ENCODE measurements around the gene TRIM6. TPM values are rescaled to one million over a fixed set of nuclear protein-coding genes. Genes with fewer than 3 reads are reported as not detected.
"Not testable (repeated sequence)": the region's sequence is repeated elsewhere in the genome, so short reads cannot be mapped to it uniquely, and the experiment has no call there.

TRIM6 gene
- total RNA-seq, 1 donor = 0.42 TPM

DNA sequence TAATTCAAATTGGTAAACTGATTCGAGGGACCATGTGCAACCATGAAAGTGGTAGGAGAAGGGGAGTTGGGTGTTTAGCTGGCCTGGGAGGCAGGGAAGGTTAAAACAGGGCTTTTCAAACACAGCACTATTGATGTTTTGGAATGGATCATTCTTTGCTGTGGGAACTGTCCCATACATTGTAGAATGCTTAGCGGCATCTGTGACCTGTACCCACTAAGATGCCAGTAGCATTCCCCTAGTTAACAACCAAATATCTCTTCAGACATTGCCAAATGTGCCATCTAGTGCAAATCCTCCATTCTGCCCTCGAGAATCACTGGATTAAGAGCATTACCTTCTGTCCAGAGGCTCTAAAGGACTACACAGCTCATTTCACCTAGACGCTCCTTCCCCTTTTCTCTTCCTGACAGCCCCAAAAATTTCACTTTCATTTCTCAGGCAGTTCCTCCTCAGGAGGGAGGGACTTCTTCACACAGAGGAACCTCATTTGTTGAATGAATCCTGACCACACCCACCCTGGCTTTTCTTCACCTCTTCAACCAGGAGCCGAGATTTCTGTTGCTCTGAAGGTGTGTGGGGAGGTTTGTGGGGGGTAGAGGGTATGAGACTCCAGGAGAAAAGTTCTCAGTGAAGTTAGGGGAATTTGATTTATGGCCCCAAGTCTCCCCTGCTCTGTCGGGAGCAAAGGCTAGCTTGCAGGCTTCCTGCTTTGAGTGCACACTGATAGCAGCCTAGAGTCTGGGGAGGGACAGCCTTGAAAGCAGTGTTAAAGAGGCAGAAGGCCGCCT lies 28.2 kb downstream of the TRIM6 start, which contains the start of gene TRIM34:
Gene TRIM34 (plus strand): TSS at position 513 of the 791 bp plus-strand sequence. CDS start 7,331 bp downstream, outside the sequence.
- no peaks in the 10 kb centered on the region for H3K9me3 ChIP-seq (ENCODE audit: low read depth, low read length)
- no peaks in the 10 kb centered on the region for H3K27me3 ChIP-seq (ENCODE audit: insufficient read depth, low read length)
- H3K4me1 ChIP-seq (ENCODE audit: insufficient read depth, low read length) = peaks cover 38% of the 10 kb centered on the region
- peak within 1 kb of the TSS; percentile 69 for H3K4me3 ChIP-seq (ENCODE audit: low read length)

DNA sequence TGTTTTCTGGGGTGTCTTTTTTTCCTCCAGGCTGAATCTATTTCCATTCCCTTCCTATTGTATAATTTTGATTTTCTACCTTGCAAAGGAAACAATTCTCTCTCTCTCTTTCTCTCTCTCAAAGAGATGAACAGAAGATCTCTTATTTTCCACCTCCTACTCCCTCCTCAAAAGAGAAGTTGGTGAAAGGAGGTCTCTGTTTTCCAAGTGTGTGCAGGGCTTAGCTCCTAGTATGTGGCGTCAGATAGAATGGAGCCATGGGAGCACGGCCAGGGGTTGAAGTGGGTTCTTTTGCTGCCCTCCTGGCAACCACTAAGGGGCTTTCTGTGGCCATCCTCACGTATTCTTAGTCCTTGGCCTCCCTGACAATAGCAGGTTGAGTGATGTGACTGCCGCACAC lies 28.8 kb downstream of the TRIM6 start:
- Histone ChIP-seq H3K4me3 (ENCODE audit: low read length) (peak overlapping the region; percentile 69), H3K9me3 (ENCODE audit: low read depth, low read length) (no peaks in the 10 kb centered on the region)

DNA sequence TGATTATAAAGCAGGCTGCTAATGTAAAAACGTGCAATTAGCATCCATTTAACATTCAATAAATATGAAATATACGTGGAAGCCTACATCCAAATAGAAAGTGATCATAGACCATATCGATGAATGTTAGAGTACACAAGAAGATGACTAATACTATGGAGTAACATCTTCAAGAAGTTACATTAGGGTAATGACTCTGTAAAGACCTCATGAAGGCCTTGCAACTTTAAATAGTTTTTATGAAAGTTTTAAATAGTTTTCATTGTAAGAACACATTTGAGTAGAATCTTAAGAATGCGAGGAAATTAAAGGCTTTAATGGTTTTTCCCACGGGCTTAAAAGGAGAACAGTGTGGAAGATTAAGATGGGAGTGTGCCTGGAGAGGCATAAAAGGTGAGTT lies 29.8 kb downstream of the TRIM6 start:
- no peak overlapping the region for H3K4me3 ChIP-seq (ENCODE audit: low read length)
- peaks cover 41% of the 10 kb centered on the region for H3K4me1 ChIP-seq (ENCODE audit: insufficient read depth, low read length)
- no peaks in the 10 kb centered on the region for H3K27me3 ChIP-seq (ENCODE audit: insufficient read depth, low read length)
- no peaks in the 10 kb centered on the region for H3K9me3 ChIP-seq (ENCODE audit: low read depth, low read length)

More for the DNA sequence above, 28.8 kb downstream of the TRIM6 start:
- no peaks in the 10 kb centered on the region for H3K27me3 ChIP-seq (ENCODE audit: insufficient read depth, low read length)
- peaks cover 38% of the 10 kb centered on the region for H3K4me1 ChIP-seq (ENCODE audit: insufficient read depth, low read length)

DNA sequence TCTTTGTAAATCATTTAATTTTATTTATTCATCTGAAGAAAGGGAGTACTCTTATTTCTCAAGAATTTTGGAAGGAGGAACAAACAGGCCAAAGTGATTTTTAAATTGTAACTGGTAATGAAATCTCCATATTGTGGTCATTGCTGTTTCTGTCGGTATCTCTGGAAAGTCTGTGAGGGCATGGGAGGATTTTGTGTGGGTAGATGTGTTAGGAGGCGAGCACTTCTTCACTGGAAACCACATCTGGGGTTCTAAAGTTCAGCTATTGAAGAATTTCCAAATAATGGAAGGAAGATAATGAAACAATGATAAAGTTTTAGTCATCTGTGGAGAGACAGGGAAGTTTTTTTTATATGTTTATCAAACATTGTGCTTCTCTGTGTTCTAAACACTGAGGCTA lies 35.0 kb downstream of the TRIM6 start:
- no peaks in the 10 kb centered on the region for H3K9me3 ChIP-seq (ENCODE audit: low read depth, low read length)
- H3K27me3 ChIP-seq (ENCODE audit: insufficient read depth, low read length) = no peaks in the 10 kb centered on the region
- peaks cover 32% of the 10 kb centered on the region for H3K4me1 ChIP-seq (ENCODE audit: insufficient read depth, low read length)
- no peak overlapping the region for H3K4me3 ChIP-seq (ENCODE audit: low read length)

DNA sequence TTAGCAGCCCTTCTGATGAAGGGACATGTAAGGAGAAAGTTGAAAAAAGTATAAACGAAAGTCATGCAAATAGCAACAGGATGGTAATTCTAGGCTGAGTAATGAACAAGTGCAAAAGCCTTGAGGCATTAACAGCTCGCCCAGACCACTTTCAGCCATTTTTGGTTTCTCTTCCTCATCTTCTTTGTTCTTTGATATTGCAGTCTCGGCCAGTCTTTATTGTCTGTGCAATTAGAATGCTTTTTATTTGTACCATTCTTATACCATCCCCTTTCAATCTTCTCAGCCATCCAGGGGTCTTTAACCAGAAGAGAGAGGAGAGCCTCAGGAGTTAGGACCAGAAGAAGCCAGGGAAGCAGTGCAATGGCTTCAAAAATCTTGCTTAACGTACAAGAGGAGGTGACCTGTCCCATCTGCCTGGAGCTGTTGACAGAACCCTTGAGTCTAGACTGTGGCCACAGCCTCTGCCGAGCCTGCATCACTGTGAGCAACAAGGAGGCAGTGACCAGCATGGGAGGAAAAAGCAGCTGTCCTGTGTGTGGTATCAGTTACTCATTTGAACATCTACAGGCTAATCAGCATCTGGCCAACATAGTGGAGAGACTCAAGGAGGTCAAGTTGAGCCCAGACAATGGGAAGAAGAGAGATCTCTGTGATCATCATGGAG lies 35.7 kb downstream of the TRIM6 start:
- no peak overlapping the region for H3K4me3 ChIP-seq (ENCODE audit: low read length)
- H3K4me1 ChIP-seq (ENCODE audit: insufficient read depth, low read length) = peaks cover 25% of the 10 kb centered on the region
- H3K27me3 ChIP-seq (ENCODE audit: insufficient read depth, low read length) = no peaks in the 10 kb centered on the region
- no peaks in the 10 kb centered on the region for H3K9me3 ChIP-seq (ENCODE audit: low read depth, low read length)

DNA sequence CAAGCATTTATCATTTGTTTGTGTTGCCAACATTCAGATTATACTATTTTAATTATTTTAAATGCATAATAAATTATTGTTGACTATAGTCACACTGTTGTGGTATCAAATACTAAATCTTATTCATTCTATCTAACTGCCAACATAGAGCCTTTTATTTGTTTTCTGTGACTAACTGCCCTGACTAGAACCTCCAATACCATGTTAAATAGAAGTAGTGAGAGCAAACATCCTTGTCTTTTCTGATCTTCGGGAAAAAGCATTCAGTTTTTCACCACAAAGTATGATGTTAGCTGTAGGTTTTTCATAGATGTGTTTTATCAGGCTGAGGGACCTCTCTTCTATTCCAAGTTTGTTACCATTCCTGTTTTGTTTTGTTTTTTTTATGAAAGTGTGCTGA lies 43.5 kb downstream of the TRIM6 start:
- Histone ChIP-seq H3K9me3 (ENCODE audit: low read depth, low read length) (no peaks in the 10 kb centered on the region), H3K4me3 (ENCODE audit: low read length) (no peak overlapping the region), H3K27me3 (ENCODE audit: insufficient read depth, low read length) (no peaks in the 10 kb centered on the region), H3K4me1 (ENCODE audit: insufficient read depth, low read length) (no peaks in the 10 kb centered on the region)

DNA sequence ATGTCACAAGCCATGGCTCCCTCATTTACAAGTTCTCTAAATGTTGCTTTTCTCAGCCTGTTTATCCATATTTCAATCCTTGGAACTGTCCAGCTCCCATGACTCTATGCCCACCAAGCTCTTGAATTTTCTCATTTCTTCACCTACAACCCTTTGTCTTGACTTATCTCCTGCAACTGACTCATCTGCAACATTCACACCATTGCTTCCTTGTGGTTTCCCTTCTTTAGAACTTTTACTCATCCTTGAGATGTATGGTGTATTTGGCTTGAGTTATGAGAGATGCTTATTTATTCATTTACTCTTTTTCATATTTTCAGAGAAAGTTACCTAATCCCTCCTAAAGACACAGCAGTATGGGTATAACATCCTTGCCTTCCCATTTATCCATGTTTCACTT lies 47.1 kb downstream of the TRIM6 start:
- Histone ChIP-seq H3K9me3 (ENCODE audit: low read depth, low read length) (no peaks in the 10 kb centered on the region), H3K4me1 (ENCODE audit: insufficient read depth, low read length) (no peaks in the 10 kb centered on the region), H3K4me3 (ENCODE audit: low read length) (no peak overlapping the region), H3K27me3 (ENCODE audit: insufficient read depth, low read length) (no peaks in the 10 kb centered on the region)

DNA sequence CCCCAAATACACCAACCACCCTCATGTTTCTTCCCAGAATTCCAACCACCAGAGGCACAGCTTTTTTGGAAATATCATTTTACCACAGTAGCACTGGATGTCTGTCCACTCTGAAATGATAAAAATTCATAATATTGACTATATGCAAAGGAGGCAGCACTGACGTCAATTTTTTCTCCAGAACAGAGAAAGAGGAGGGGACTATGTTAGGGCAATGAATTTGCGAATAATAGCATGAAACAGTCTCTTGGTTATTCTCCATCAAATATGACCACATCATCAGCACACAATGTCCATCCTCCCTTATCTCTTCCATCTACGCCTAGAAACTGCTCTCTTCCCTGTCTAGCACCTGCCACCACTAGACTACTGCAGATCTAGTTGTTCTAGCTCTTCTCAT lies 49.7 kb downstream of the TRIM6 start:
- no peaks in the 10 kb centered on the region for H3K4me1 ChIP-seq (ENCODE audit: insufficient read depth, low read length)
- H3K9me3 ChIP-seq (ENCODE audit: low read depth, low read length) = no peaks in the 10 kb centered on the region
- no peaks in the 10 kb centered on the region for H3K27me3 ChIP-seq (ENCODE audit: insufficient read depth, low read length)
- H3K4me3 ChIP-seq (ENCODE audit: low read length) = no peak overlapping the region

DNA sequence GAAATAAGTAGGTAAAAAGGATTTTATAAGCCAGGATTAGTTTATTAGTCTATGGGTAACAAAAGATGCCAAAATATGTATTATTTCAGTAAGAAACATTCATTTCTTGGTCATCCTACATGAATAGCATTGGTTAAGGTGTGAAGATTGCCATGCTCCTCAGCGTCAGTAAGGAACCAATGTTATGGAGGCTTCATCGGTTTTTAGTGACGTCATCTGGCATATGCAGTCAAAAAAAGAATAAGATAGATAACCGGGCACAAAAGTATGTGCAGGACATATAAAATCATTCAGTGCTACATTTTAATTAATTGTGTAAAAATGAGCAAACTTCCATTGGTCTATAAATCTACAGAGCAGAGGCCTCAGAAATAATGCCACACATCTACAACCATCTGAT lies 59.0 kb downstream of the TRIM6 start:
- H3K4me3 ChIP-seq (ENCODE audit: low read length) = no peak overlapping the region
- no peaks in the 10 kb centered on the region for H3K4me1 ChIP-seq (ENCODE audit: insufficient read depth, low read length)
- H3K27me3 ChIP-seq (ENCODE audit: insufficient read depth, low read length) = no peaks in the 10 kb centered on the region
- H3K9me3 ChIP-seq (ENCODE audit: low read depth, low read length) = no peaks in the 10 kb centered on the region

DNA sequence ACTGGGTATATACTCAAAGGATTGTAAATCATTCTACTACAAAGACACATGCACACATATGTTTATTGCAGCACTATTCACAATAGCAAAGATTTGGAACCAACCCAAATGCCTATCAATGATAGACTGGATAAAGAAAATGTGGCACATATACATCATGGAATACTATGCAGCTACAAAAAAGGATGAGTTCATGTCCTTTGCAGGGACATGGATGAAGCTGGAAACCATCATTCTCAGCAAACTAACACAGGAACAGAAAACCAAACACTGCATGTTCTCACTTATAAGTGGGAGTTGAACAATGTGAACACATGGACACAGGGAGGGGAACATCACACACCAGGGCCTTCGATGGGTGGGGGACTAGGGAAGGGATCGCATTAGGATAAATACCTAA lies 60.5 kb downstream of the TRIM6 start:
- H3K4me1 ChIP-seq (ENCODE audit: insufficient read depth, low read length); H3K27me3 ChIP-seq (ENCODE audit: insufficient read depth, low read length); H3K4me3 ChIP-seq (ENCODE audit: low read length); H3K9me3 ChIP-seq (ENCODE audit: low read depth, low read length): not testable (repeated sequence)

DNA sequence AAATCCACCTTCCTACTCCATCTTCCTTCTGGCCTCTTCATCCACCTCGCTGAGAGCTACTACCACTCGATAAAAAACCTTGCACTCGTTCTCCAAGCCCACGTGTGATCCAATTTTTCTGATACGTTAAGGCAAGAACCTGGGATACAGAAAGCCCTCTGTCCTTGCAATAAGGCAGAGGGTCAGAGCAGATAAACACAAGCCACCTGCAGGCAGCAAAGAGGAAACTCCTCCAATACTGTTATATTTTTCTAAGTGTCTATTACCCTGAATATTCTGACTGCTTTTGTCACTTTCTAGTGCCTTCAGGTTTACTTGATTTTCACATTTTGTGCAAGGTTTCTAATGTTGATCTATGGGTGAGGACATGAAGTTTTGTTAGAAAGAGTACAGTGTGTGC lies 61.9 kb downstream of the TRIM6 start:
- Histone ChIP-seq H3K27me3 (ENCODE audit: insufficient read depth, low read length) (no peaks in the 10 kb centered on the region), H3K4me1 (ENCODE audit: insufficient read depth, low read length) (no peaks in the 10 kb centered on the region), H3K9me3 (ENCODE audit: low read depth, low read length) (no peaks in the 10 kb centered on the region)

More for the DNA sequence above, 61.9 kb downstream of the TRIM6 start:
- no peak overlapping the region for H3K4me3 ChIP-seq (ENCODE audit: low read length)

Other genes starting within 250 kb of the TRIM6 start
- gene OR51B6, start 245.1 kb upstream of the TRIM6 start, total RNA-seq = not detected
- 0.10 TPM for gene OR51M1, start 212.8 kb upstream of the TRIM6 start, total RNA-seq
- not detected for gene OR51Q1, start 174.5 kb upstream of the TRIM6 start, total RNA-seq
- gene OR51I1, start 155.1 kb upstream of the TRIM6 start, total RNA-seq = not detected
- gene OR51I2, start 147.3 kb upstream of the TRIM6 start, total RNA-seq = not detected
- gene OR52D1, start 108.0 kb upstream of the TRIM6 start, total RNA-seq = not detected
- gene UBQLN3, start 86.7 kb upstream of the TRIM6 start, total RNA-seq = 0.21 TPM
- 0.52 TPM for gene UBQLNL, start 79.9 kb upstream of the TRIM6 start, total RNA-seq
- gene OR52H1, start 48.1 kb upstream of the TRIM6 start, total RNA-seq = 0.63 TPM
- not detected for gene OR52B6, start 15.8 kb upstream of the TRIM6 start, total RNA-seq
- gene TRIM34, start 28.4 kb downstream of the TRIM6 start, total RNA-seq = 7.2 TPM
- 6.5 TPM for gene TRIM5, start 88.4 kb downstream of the TRIM6 start, total RNA-seq
- 252 TPM for gene TRIM22, start 93.2 kb downstream of the TRIM6 start, total RNA-seq
- 0.42 TPM for gene OR56B1, start 139.8 kb downstream of the TRIM6 start, total RNA-seq
- gene OR52N4, start 157.6 kb downstream of the TRIM6 start, total RNA-seq = 1.0 TPM
- gene OR52N5, start 186.7 kb downstream of the TRIM6 start, total RNA-seq = not detected
- not detected for gene OR52N1, start 194.6 kb downstream of the TRIM6 start, total RNA-seq
- not detected for gene OR52N2, start 212.3 kb downstream of the TRIM6 start, total RNA-seq
- not detected for gene OR52E6, start 245.3 kb downstream of the TRIM6 start, total RNA-seq